Heart left ventricle (tissue), 16 donors: ENCODE results near the gene SERP2. TPM values are rescaled to one million over a fixed set of nuclear protein-coding genes. Genes with fewer than 3 reads are reported as not detected.

Source experiments
- ATAC-seq, 4 donors: fragments of 200-7000 bp; cut with Tn5 transposase; one replicate each; pipeline ENCODE4 v1.9.1; 2020 to 2022; ENCODE audit warnings: moderate library complexity in 4 of 4, mild to moderate bottlenecking in 3 of 4, moderate number of reproducible peaks in 1 of 4
- DNase-seq, 5 donors: peaks; one replicate each; pipeline ENCODE4 v3.0.0-alpha.2; 2020
- H3K27ac ChIP-seq, 12 donors: fragments of 200-600 bp; sonication (generic) in 4 of 12; one replicate each; pipeline versions ENCODE4 v1.5.0 to v1.8.0; 2016 to 2022; ENCODE audit warnings: mild to moderate bottlenecking in 2 of 12
- H3K27me3 ChIP-seq, 9 donors: fragments of 200-600 bp; sonication (generic) in 2 of 9; one replicate each; pipeline versions ENCODE4 v1.5.1 to v1.8.0; 2016 to 2022; ENCODE audit warnings: mild to moderate bottlenecking in 3 of 9
- H3K36me3 ChIP-seq, 9 donors: fragments of 200-600 bp; sonication (generic) in 2 of 9; one replicate each; pipeline versions ENCODE4 v1.5.0 to v1.8.0; 2018 to 2022; ENCODE audit warnings: mild to moderate bottlenecking in 2 of 9
- H3K4me1 ChIP-seq, 12 donors: fragments of 200-600 bp; sonication (generic) in 4 of 12; one replicate each; pipeline versions ENCODE4 v1.5.0 to v1.8.0; 2016 to 2022; ENCODE audit warnings: mild to moderate bottlenecking in 3 of 12
- H3K4me3 ChIP-seq, 12 donors: fragments of 200-600 bp; sonication (generic) in 4 of 12; one replicate each; pipeline versions ENCODE4 v1.5.0 to v1.8.0; 2017 to 2022; ENCODE audit warnings: mild to moderate bottlenecking in 9 of 12, moderate library complexity in 4 of 12
- H3K9me3 ChIP-seq, 12 donors: fragments of 200-600 bp; sonication (generic) in 4 of 12; one replicate each; pipeline versions ENCODE4 v1.5.0 to v1.8.0; 2016 to 2022; ENCODE audit warnings: mild to moderate bottlenecking in 1 of 12
- CTCF ChIP-seq, 12 donors: fragments of 200-600 bp; sonication (generic) in 4 of 12; IDR thresholded peaks; one replicate each; pipeline versions ENCODE4 v1.5.0 to v1.8.0; 2018 to 2022; ENCODE audit warnings: antibody characterized with exemption in 12 of 12, mild to moderate bottlenecking in 5 of 12
- POLR2A ChIP-seq, 2 donors: fragments of 450-650 bp; IDR thresholded peaks; one replicate each; pipeline ENCODE4 v1.6.1; 2017; ENCODE audit warnings: antibody characterized with exemption in 2 of 2, mild to moderate bottlenecking in 2 of 2, moderate library complexity in 2 of 2
- WGBS, 4 donors: extraction: QIAGEN DNeasy Blood & Tissue Kit in 2 of 4; methylation state at CpG; one replicate each; pipeline versions ENCODE4 v1.1.5 to v1.1.7; 2013 to 2018; 5-methylcytosine and 5-hydroxymethylcytosine counted together
- intact Hi-C, 10 donors: fragments of 100-400 bp; cut with DNase I; formaldehyde crosslinking; loops; one replicate each; pipeline versions ENCODE4 v1.11.1 to v1.14.2; 2022
- polyA plus RNA-seq, 2 donors: library from polyadenylated mRNA; stranded (reverse); fragments of 200-250 nt; gene quantifications; one replicate each; pipeline ENCODE4 v1.2.3, GENCODE V29; 2013
- total RNA-seq, 9 donors: library from RNA; depleted of rRNA in 2 of 9; stranded (reverse); fragments of >200 nt in 2 of 9; fragmentation: NEBNext Ultra II Directional in 3 of 9; extraction: Animal tissue kit (Norgen Biotek cat#: 25700) in 3 of 9; gene quantifications; one replicate each; pipeline versions ENCODE4 v1.1.0 to v1.2.4, GENCODE V29; 2016 to 2023
- donor health status: ischemic (EF 13 %, LVEDD 7.1; RV severe dilation, severe dysfunction).
- donor health status: healthy with polysubstance abuse.
- donor health status: DM: no; HTN: yes; CAD: no.
- donor health status: DM: no; HTN: no; CAD: no.
- donor health status: ischemic (EF 25% LVEDD 6.9; RV normal size, moderate dysfunction).
- donor health status: ischemic (EF 25% LVEDD 5.7; RV mildly dilated, moderate dysfunction).
- donor health status: healthy.
- donor health status: DM: yes; HTN: yes; CAD: no.
- donor health status: ischemic (EF 35%, LVEDD 5.7; RV mildly dilated, moderate dysfunction).
- donor health status: nonischemic (EF 11% LVEDD 7.7; RV severe dilation, severe dysfunction).
- donor health status: DM: yes; HTN: yes; CAD: no.
- donor health status: PGD.
- donor health status: ischemic (EF 29% LVEDD 5.4; RV normal size, mild dysfunction).
- donor health status: nonischemic (EF 23%, LVEDD 6.1; RV moderate dilation, normal function).

SERP2 gene
- total and polyA plus RNA-seq, 11 donors, result 9.6 to 16.6 (median 12.9) TPM

- H3K27me3 ChIP-seq, result no peaks in the 10 kb centered on the region
- no peak overlapping the region for H3K4me3 ChIP-seq
- intact Hi-C loops, result no loop called here
- H3K9me3 ChIP-seq, result peaks cover 0 to 5% (median 0%) of the 10 kb centered on the region in 12 donors
- WGBS, 4 donors, result 77 to 83% (median 82%) methylated on average over 4 of the region's 4 CpGs
- no peak for TF ChIP-seq CTCF (IDR thresholded peaks at IDR 0.05)
- TF ChIP-seq POLR2A (IDR thresholded peaks at IDR 0.05), result no peak
- DNase-seq (no peak), ATAC-seq (peak in 2 of 4 donors; percentile 30 to 32)
- H3K27ac ChIP-seq, result peak overlapping the region in 11 of 12 donors; percentile 43 to 78 (median 56)
- peaks cover 0 to 23% (median 19%) of the 10 kb centered on the region in 12 donors for H3K4me1 ChIP-seq
- no peaks in the 10 kb centered on the region for H3K36me3 ChIP-seq
Observed at GRCh38 chr13:44331446-44331845, 42.2 kb upstream of the SERP2 start.

- Histone ChIP-seq H3K4me1 (peaks cover 0 to 23% (median 19%) of the 10 kb centered on the region in 12 donors), H3K4me3 (no peak overlapping the region), H3K27ac (peak overlapping the region in 11 of 12 donors; percentile 43 to 78 (median 56)), H3K27me3 (no peaks in the 10 kb centered on the region), H3K9me3 (peaks cover 0 to 5% (median 0%) of the 10 kb centered on the region in 12 donors), H3K36me3 (no peaks in the 10 kb centered on the region)
- ATAC-seq (peak; percentile 75 to 89 (median 83)), DNase-seq (peak; percentile 77 to 82 (median 80))
- intact Hi-C loops, result no loop called here
- 23 to 52% (median 32%) methylated on average over 7 of the region's 7 CpGs for WGBS, 4 donors
- no peak for TF ChIP-seq CTCF (IDR thresholded peaks at IDR 0.05)
- no peak for TF ChIP-seq POLR2A (IDR thresholded peaks at IDR 0.05)
Observed at GRCh38 chr13:44331912-44332851, 41.4 kb upstream of the SERP2 start.

- H3K27ac ChIP-seq, result no peak overlapping the region
- 85 to 88% (median 86%) methylated on average over 5 of the region's 5 CpGs for WGBS, 4 donors
- intact Hi-C loops, result no loop called here
- peaks cover 0 to 3% (median 0%) of the 10 kb centered on the region in 12 donors for H3K9me3 ChIP-seq
- DNase-seq (no peak), ATAC-seq (no peak)
- TF ChIP-seq POLR2A (IDR thresholded peaks at IDR 0.05) (no peak), CTCF (IDR thresholded peaks at IDR 0.05) (no peak)
- no peaks in the 10 kb centered on the region for H3K36me3 ChIP-seq
- peaks cover 0 to 23% (median 19%) of the 10 kb centered on the region in 12 donors for H3K4me1 ChIP-seq
- H3K4me3 ChIP-seq, result no peak overlapping the region
- H3K27me3 ChIP-seq, result no peaks in the 10 kb centered on the region
Observed at GRCh38 chr13:44333950-44334655, 39.5 kb upstream of the SERP2 start.

GRCh38 chr13:44334751-44335150 lies 38.9 kb upstream of the SERP2 start:
- DNase-seq (no peak), ATAC-seq (no peak)
- Histone ChIP-seq H3K36me3 (no peaks in the 10 kb centered on the region), H3K4me1 (peaks cover 0 to 23% (median 19%) of the 10 kb centered on the region in 12 donors), H3K4me3 (no peak overlapping the region), H3K27ac (no peak overlapping the region), H3K27me3 (no peaks in the 10 kb centered on the region), H3K9me3 (peaks cover 0 to 3% (median 0%) of the 10 kb centered on the region in 12 donors)
- 97 to 99% (median 98%) methylated on average over 2 of the region's 2 CpGs for WGBS, 4 donors
- TF ChIP-seq CTCF (IDR thresholded peaks at IDR 0.05) (no peak), POLR2A (IDR thresholded peaks at IDR 0.05) (no peak)
- intact Hi-C loops, result no loop called here
